H1 (cell line): ENCODE results near the gene C18orf63.

Experiments
- POLR2A ChIP-seq, 2 experiments: IDR thresholded peaks; 1 replicate in 1 of 2; 2 replicates in 1 of 2; pipeline ENCODE4 v1.6.1; 2011; ENCODE audit warnings: low read depth in 2 of 2, low read length in 2 of 2, mild to moderate bottlenecking in 2 of 2; ENCODE audit errors: control extremely low read depth in 1 of 2
- SP1 ChIP-seq: IDR thresholded peaks from 2 replicates; pipeline ENCODE4 v1.6.1; 2011; ENCODE audit warnings: low read depth, low read length
- SUZ12 ChIP-seq: fragments of 200-600 bp; sonication (generic); IDR thresholded peaks from 2 replicates; pipeline ENCODE4 v1.6.1; 2012; ENCODE audit warnings: mild to moderate bottlenecking, inconsistent platforms, low read length, moderate library complexity, mixed read lengths
- TAF1 ChIP-seq: IDR thresholded peaks from 2 replicates; pipeline ENCODE4 v1.6.1; 2011; ENCODE audit warnings: mild to moderate bottlenecking, low read depth, low read length
- TF ChIP-seq, protein P1 (sequence below), 3 experiments: IDR thresholded peaks; 1 replicate in 2 of 3; 2 replicates in 1 of 3; pipeline versions ENCODE4 v1.5.1 to v1.6.1; 2011; ENCODE audit warnings: low read length in 3 of 3, mild to moderate bottlenecking in 3 of 3, inconsistent platforms in 2 of 3, low read depth in 1 of 3, moderate library complexity in 1 of 3; ENCODE audit not compliant: insufficient read depth in 1 of 3; ENCODE audit errors: control extremely low read depth in 1 of 3

DNA sequence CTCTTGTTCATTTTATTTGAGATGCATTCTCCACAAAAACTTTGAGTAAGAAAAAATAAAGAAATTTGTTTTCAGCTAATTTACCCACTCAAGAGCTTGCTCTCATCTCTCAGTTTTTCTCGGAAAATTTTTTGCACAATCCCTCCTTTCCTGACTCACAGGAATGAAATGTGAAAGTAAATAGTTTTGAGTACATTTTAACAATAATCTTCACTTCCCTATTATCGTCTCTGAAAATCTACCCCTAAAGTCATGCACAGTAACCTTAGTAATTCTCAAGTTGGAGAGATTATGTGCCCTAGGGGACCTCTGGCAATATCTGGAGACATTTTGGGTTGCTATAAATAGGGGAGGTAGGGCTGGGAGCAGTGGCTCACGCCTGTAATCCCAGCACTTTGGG lies 26.5 kb upstream of the C18orf63 start:
- TF ChIP-seq, protein P1, sequence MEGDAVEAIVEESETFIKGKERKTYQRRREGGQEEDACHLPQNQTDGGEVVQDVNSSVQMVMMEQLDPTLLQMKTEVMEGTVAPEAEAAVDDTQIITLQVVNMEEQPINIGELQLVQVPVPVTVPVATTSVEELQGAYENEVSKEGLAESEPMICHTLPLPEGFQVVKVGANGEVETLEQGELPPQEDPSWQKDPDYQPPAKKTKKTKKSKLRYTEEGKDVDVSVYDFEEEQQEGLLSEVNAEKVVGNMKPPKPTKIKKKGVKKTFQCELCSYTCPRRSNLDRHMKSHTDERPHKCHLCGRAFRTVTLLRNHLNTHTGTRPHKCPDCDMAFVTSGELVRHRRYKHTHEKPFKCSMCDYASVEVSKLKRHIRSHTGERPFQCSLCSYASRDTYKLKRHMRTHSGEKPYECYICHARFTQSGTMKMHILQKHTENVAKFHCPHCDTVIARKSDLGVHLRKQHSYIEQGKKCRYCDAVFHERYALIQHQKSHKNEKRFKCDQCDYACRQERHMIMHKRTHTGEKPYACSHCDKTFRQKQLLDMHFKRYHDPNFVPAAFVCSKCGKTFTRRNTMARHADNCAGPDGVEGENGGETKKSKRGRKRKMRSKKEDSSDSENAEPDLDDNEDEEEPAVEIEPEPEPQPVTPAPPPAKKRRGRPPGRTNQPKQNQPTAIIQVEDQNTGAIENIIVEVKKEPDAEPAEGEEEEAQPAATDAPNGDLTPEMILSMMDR (IDR thresholded peaks at IDR 0.05; ENCODE audit: control extremely low read depth in 1 of 3, insufficient read depth in 1 of 3, low read depth in 1 of 3, low read length in 3 of 3), result no peak
- TF ChIP-seq POLR2A (IDR thresholded peaks at IDR 0.05; ENCODE audit: control extremely low read depth in 1 of 2, low read depth in 2 of 2, low read length in 2 of 2) (no peak), SUZ12 (no peak), SP1 (no peak), TAF1 (no peak)
